ENCODE results near the gene SERPINB7.

DNA sequence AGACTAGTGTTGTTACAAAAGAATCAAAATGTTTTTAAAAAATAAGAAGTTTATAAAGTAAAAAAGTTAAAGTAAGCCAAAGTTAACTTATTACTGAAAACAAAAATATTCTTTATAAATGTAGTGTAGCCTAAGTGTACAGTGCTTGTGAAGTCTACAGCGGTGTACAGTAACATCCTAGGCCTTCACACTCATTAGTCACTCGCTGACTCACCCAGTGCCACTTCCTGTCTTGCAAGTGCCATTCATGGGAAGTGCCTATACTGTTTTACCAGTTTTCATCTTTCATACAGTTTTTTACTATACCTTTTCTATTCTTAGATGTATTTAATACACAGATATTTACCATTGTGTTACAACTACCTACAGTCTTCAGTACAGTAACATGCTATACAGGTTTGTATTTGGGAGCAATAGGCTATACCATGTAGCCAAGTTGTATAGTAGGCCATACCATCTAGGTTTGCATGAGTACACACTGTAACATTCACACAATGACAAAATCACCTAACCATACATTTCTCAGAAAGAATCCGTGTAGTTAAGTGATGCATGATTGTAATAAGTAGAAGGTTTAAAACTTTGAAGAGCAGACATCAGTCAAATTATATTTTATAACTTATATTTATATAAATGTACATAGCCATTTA, 13.4 kb downstream of the SERPINB7 start:
- TF ChIP-seq, protein P1, sequence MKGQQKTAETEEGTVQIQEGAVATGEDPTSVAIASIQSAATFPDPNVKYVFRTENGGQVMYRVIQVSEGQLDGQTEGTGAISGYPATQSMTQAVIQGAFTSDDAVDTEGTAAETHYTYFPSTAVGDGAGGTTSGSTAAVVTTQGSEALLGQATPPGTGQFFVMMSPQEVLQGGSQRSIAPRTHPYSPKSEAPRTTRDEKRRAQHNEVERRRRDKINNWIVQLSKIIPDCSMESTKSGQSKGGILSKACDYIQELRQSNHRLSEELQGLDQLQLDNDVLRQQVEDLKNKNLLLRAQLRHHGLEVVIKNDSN (IDR thresholded peaks at IDR 0.05; ENCODE audit: borderline replicate concordance, extremely low read length, insufficient read depth, low read depth, low read length): no peak
- TF ChIP-seq, protein P2, sequence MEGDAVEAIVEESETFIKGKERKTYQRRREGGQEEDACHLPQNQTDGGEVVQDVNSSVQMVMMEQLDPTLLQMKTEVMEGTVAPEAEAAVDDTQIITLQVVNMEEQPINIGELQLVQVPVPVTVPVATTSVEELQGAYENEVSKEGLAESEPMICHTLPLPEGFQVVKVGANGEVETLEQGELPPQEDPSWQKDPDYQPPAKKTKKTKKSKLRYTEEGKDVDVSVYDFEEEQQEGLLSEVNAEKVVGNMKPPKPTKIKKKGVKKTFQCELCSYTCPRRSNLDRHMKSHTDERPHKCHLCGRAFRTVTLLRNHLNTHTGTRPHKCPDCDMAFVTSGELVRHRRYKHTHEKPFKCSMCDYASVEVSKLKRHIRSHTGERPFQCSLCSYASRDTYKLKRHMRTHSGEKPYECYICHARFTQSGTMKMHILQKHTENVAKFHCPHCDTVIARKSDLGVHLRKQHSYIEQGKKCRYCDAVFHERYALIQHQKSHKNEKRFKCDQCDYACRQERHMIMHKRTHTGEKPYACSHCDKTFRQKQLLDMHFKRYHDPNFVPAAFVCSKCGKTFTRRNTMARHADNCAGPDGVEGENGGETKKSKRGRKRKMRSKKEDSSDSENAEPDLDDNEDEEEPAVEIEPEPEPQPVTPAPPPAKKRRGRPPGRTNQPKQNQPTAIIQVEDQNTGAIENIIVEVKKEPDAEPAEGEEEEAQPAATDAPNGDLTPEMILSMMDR (IDR thresholded peaks at IDR 0.05 in 2 of 3, conservative IDR thresholded peaks at IDR 0.05 in 1 of 3; ENCODE audit: control insufficient read depth in 2 of 3, extremely low read depth in 1 of 3, insufficient read depth in 1 of 3, low read depth in 3 of 3, low read length in 3 of 3): no peak
- TF ChIP-seq POLR2A (IDR thresholded peaks at IDR 0.05; ENCODE audit: low read depth, low read length) (no peak), RB1 (IDR thresholded peaks at IDR 0.05; ENCODE audit: borderline replicate concordance) (no peak), EP300 (IDR thresholded peaks at IDR 0.05; ENCODE audit: borderline replicate concordance in 1 of 2, control insufficient read depth in 1 of 2, low read depth in 2 of 2, low read length in 2 of 2) (no peak), MYC (IDR thresholded peaks at IDR 0.05; ENCODE audit: insufficient read depth, insufficient read length, insufficient replicate concordance, low read length, severe bottlenecking) (no peak)
